Motor neuron (in vitro differentiated cells): Measurements from ENCODE around the gene AP4S1. TPM values are rescaled to one million over a fixed set of nuclear protein-coding genes. Genes with fewer than 3 reads are reported as not detected.

ENCODE experiments used
- ATAC-seq, 8 experiments: fragments of 200-7000 bp; cut with Tn5 transposase; replicated peaks in 6 of 8; 2 replicates each; pipeline ENCODE4 v1.8.0; 2021; ENCODE audit warnings: mild to moderate bottlenecking in 8 of 8, moderate library complexity in 8 of 8
- H3K27ac ChIP-seq, 2 donors: fragments of 250-450 bp; sonication (Bioruptor Pico); 2 replicates each; pipeline ENCODE4 v1.9.0; 2021; ENCODE audit warnings: antibody characterized with exemption in 2 of 2, mild to moderate bottlenecking in 2 of 2, moderate library complexity in 1 of 2
- H3K4me1 ChIP-seq, 2 donors: fragments of 250-450 bp; sonication (Bioruptor Pico); replicated peaks in 1 of 2; 2 replicates each; pipeline ENCODE4 v1.6.1; 2021; ENCODE audit warnings: antibody characterized with exemption in 2 of 2, mild to moderate bottlenecking in 2 of 2, moderate library complexity in 1 of 2
- H3K4me3 ChIP-seq, 5 donors: fragments of 250-450 bp; sonication (Bioruptor Pico); 2 replicates each; pipeline ENCODE4 v1.9.0; 2021; ENCODE audit warnings: antibody characterized with exemption in 5 of 5, mild to moderate bottlenecking in 5 of 5, moderate library complexity in 4 of 5
- WGBS, 10 experiments: fragments of 450-650 bp; shearing (Covaris generic); methylation state at CpG; one replicate each; pipeline ENCODE4 v1.0.0; 2022; 5-methylcytosine and 5-hydroxymethylcytosine counted together
- in situ Hi-C, 9 experiments: fragments of 400-800 bp; cut with MboI; loops; one replicate each; pipeline ENCODE4 v1.15.0; 2021; ENCODE audit warnings: low sequenced_read_pairs in 9 of 9, low pct_unique_long_range_greater_than_20kb in 2 of 9; ENCODE audit not compliant: unreplicated experiment in 9 of 9
- total RNA-seq, 8 experiments: library from RNA; unstranded; fragments of 300-600 nt; gene quantifications; 2 replicates each; pipeline versions ENCODE4 v1.2.3 to v1.2.4, GENCODE V29; 2022

The AP4S1 gene
- total RNA-seq, 8 experiments from 2014 or later: 4.0 to 15.2 (median 8.4) TPM

GRCh38 chr14:31142455-31143087 lies 117.1 kb downstream of the AP4S1 start:
- WGBS, 10 experiments: 77 to 100% (median 98%) methylated on average over 1 to 11 of the region's 11 CpGs; no CpG with 5 or more reads in 1 of the 10 experiments
- in situ Hi-C loops: no loop called here

More at GRCh38 chr14:31142455-31143087, 117.1 kb downstream of the AP4S1 start:
- Histone ChIP-seq H3K4me3 (no peak overlapping the region), H3K4me1 (no peaks in the 10 kb centered on the region), H3K27ac (no peak overlapping the region)
- no peak for ATAC-seq

Other genes starting within 250 kb of the AP4S1 start
- gene COCH, start 151.1 kb upstream of the AP4S1 start, total RNA-seq: 10 to 100 TPM in 4 of 8 experiments, 1 to 10 TPM in 3, under 1 TPM in 1; 0.97 to 14.9 (median 9.4) TPM
- gene STRN3, start 730 bp downstream of the AP4S1 start, total RNA-seq: 10 to 100 TPM; 27.9 to 54.3 (median 37.1) TPM
- 100 to 1,000 TPM in 7 of 8 experiments, 10 to 100 TPM in 1; 98.6 to 560 (median 132) TPM for gene HECTD1, start 182.1 kb downstream of the AP4S1 start, total RNA-seq